ENCODE data around the gene PNPLA6.
A peak's percentile ranks its signal among the peaks of the same experiment; 100 is the strongest.
"Not testable (repeated sequence)": the region's sequence is repeated elsewhere in the genome, so short reads cannot be mapped to it uniquely, and the experiment has no call there.

PNPLA6 gene

GRCh38 chr19:7534531-7535046 is 928 bp upstream of the PNPLA6 start:
- H2BK5ac ChIP-seq (ENCODE audit: low read depth, low read length, poor library complexity, severe bottlenecking), result peak overlapping the region; percentile 8
- H2BK120ac ChIP-seq (ENCODE audit: low read depth, low read length), result peak overlapping the region; percentile 11
- peak overlapping the region; percentile 93 to 96 for H3K18ac ChIP-seq (ENCODE audit: low read depth in 1 of 2, low read length in 2 of 2)
- peak overlapping the region; percentile 94 for H2BK15ac ChIP-seq (ENCODE audit: low read depth, poor library complexity, severe bottlenecking)
- H3K23ac ChIP-seq (ENCODE audit: low read length in 2 of 2), result peak overlapping the region in 1 of 2 experiments; percentile 95
- H3K4ac ChIP-seq (ENCODE audit: low read depth in 1 of 2, low read length in 2 of 2), result peak overlapping the region; percentile 85 to 94
- H4K8ac ChIP-seq (ENCODE audit: low read length), result peak overlapping the region; percentile 92
- peak overlapping the region; percentile 94 for H3K27ac ChIP-seq (ENCODE audit: low read length, poor library complexity, severe bottlenecking)
- no peaks in the 10 kb centered on the region for H3K9me3 ChIP-seq (ENCODE audit: control insufficient read depth, low read length)
- DNase-seq, result peak; percentile 98
- peaks cover 48 to 51% of the 10 kb centered on the region in 2 experiments for H3K36me3 ChIP-seq (ENCODE audit: control insufficient read depth in 1 of 2, insufficient read depth in 2 of 2, low read depth in 1 of 2, low read length in 2 of 2)
- peak overlapping the region; percentile 87 for H4K91ac ChIP-seq (ENCODE audit: low read length)
- peaks cover 30% of the 10 kb centered on the region for H3K79me1 ChIP-seq (replicated peaks; ENCODE audit: low read length, poor library complexity, severe bottlenecking)
- peak overlapping the region in 1 of 2 experiments; percentile 81 for H2BK12ac ChIP-seq (ENCODE audit: low read length in 2 of 2)
- H2AK5ac ChIP-seq (ENCODE audit: low read length, severe bottlenecking), result no peak overlapping the region
- H3K27me3 ChIP-seq (ENCODE audit: control insufficient read depth in 1 of 2, insufficient read depth in 1 of 2, low read length in 2 of 2), result no peaks in the 10 kb centered on the region
- H3K4me1 ChIP-seq (ENCODE audit: control insufficient read depth, insufficient read depth, low read depth, low read length), result peaks cover 20% of the 10 kb centered on the region
- H3K9ac ChIP-seq (ENCODE audit: low read length), result peak overlapping the region; percentile 95
- H3K4me3 ChIP-seq (ENCODE audit: insufficient read depth in 1 of 2, low read depth in 1 of 2, low read length in 2 of 2), result peak overlapping the region; percentile 92 to 95
- peak overlapping the region in 1 of 2 experiments; percentile 76 for H3K14ac ChIP-seq (ENCODE audit: low read length in 2 of 2)
- H3K4me2 ChIP-seq (ENCODE audit: low read length, poor library complexity, severe bottlenecking), result peak overlapping the region; percentile 91
- under 1% methylated on average over 27 of the region's 27 CpGs for WGBS
- peak overlapping the region; percentile 30 for H2AFZ ChIP-seq (ENCODE audit: low read depth, low read length)

DNA sequence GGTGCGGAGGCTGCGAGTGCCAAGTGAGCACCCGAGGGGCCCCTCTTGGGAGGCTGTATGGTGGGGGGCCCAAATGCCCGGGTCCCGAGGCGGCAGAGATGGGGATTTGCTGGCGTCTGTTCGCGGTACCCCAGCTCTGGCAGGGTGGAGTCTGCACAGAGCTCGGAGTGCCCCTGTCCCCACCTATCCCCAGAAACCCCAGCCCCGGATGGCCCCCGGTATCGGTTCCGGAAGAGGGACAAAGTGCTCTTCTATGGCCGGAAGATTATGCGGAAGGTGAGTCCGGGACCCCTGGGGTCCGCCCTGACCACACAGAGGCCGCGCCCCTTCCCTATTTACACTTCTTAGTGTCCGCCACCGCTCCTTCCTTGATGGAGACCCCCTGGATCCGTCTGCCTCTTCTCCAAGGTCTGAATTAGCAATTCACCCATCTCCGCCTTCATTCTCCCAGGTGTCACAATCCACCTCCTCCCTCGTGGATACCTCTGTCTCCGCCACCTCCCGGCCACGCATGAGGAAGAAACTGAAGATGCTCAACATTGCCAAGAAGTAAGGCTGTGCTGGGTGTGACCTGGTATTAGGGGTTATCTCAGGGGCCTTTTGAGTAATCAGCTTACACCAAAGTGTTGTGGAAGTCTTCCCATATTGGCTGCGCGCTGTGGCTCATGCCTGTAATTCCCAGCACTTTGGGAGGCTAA is 630 bp downstream of the PNPLA6 start:
- Histone ChIP-seq H3K27ac (ENCODE audit: low read length, poor library complexity, severe bottlenecking) (no peak overlapping the region), H3K4me1 (ENCODE audit: control insufficient read depth, insufficient read depth, low read depth, low read length) (peaks cover 20% of the 10 kb centered on the region), H2BK15ac (ENCODE audit: low read depth, poor library complexity, severe bottlenecking) (no peak overlapping the region), H3K9me3 (ENCODE audit: control insufficient read depth, low read length) (no peaks in the 10 kb centered on the region), H3K36me3 (ENCODE audit: control insufficient read depth in 1 of 2, insufficient read depth in 2 of 2, low read depth in 1 of 2, low read length in 2 of 2) (peaks cover 49 to 53% of the 10 kb centered on the region in 2 experiments), H2BK5ac (ENCODE audit: low read depth, low read length, poor library complexity, severe bottlenecking) (no peak overlapping the region), H3K9ac (ENCODE audit: low read length) (peak overlapping the region; percentile 95), H2AFZ (ENCODE audit: low read depth, low read length) (peak overlapping the region; percentile 46), H4K8ac (ENCODE audit: low read length) (peak overlapping the region; percentile 96), H3K79me1 (replicated peaks; ENCODE audit: low read length, poor library complexity, severe bottlenecking) (peaks cover 39% of the 10 kb centered on the region), H3K4me2 (ENCODE audit: low read length, poor library complexity, severe bottlenecking) (peak overlapping the region; percentile 71), H3K27me3 (ENCODE audit: control insufficient read depth in 1 of 2, insufficient read depth in 1 of 2, low read length in 2 of 2) (no peaks in the 10 kb centered on the region), H3K23ac (ENCODE audit: low read length in 2 of 2) (no peak overlapping the region), H3K4ac (ENCODE audit: low read depth in 1 of 2, low read length in 2 of 2) (peak overlapping the region; percentile 19 to 84), H2BK12ac (ENCODE audit: low read length in 2 of 2) (peak overlapping the region; percentile 26 to 78), H3K18ac (ENCODE audit: low read depth in 1 of 2, low read length in 2 of 2) (peak overlapping the region; percentile 88 to 97), H2AK5ac (ENCODE audit: low read length, severe bottlenecking) (no peak overlapping the region), H4K91ac (ENCODE audit: low read length) (peak overlapping the region; percentile 93), H3K4me3 (ENCODE audit: insufficient read depth in 1 of 2, low read depth in 1 of 2, low read length in 2 of 2) (peak overlapping the region; percentile 92 to 95), H3K14ac (ENCODE audit: low read length in 2 of 2) (peak overlapping the region in 1 of 2 experiments; percentile 86), H2BK120ac (ENCODE audit: low read depth, low read length) (no peak overlapping the region)
- WGBS, result 43% methylated on average over 18 of the region's 30 CpGs
- no peak for DNase-seq

DNA sequence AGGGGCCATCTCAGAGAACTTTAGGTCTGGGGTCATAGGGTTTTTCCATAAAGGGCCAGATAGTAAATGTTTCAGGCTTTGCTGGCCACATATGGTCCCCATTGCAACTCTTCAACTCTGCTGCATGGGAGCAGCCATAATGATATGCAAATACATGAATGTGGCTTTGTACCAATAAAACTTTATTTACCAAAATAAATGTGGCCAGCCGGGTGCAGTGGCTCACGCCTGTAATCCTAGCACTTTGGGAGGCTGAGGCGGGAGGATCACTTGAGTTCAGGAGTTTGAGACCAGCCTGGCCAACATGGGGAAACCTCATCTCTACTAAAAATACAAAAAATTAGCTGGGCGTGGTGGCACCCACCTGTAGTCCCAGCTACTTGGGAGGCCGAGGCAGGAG is 3.5 kb downstream of the PNPLA6 start:
- H3K27ac ChIP-seq (ENCODE audit: low read length, poor library complexity, severe bottlenecking); H3K18ac ChIP-seq (ENCODE audit: low read depth in 1 of 2, low read length in 2 of 2); H3K9ac ChIP-seq (ENCODE audit: low read length); DNase-seq; H2BK5ac ChIP-seq (ENCODE audit: low read depth, low read length, poor library complexity, severe bottlenecking); H3K4me3 ChIP-seq (ENCODE audit: insufficient read depth in 1 of 2, low read depth in 1 of 2, low read length in 2 of 2); H2BK12ac ChIP-seq (ENCODE audit: low read length in 2 of 2); H4K8ac ChIP-seq (ENCODE audit: low read length); H4K91ac ChIP-seq (ENCODE audit: low read length); H3K23ac ChIP-seq (ENCODE audit: low read length in 2 of 2); H3K27me3 ChIP-seq (ENCODE audit: control insufficient read depth in 1 of 2, insufficient read depth in 1 of 2, low read length in 2 of 2); H3K14ac ChIP-seq (ENCODE audit: low read length in 2 of 2); H2BK120ac ChIP-seq (ENCODE audit: low read depth, low read length); H3K4ac ChIP-seq (ENCODE audit: low read depth in 1 of 2, low read length in 2 of 2); H3K4me2 ChIP-seq (ENCODE audit: low read length, poor library complexity, severe bottlenecking); H2AK5ac ChIP-seq (ENCODE audit: low read length, severe bottlenecking); H2AFZ ChIP-seq (ENCODE audit: low read depth, low read length); H3K9me3 ChIP-seq (ENCODE audit: control insufficient read depth, low read length); H2BK15ac ChIP-seq (ENCODE audit: low read depth, poor library complexity, severe bottlenecking): not testable (repeated sequence)
- peaks cover 48% of the 10 kb centered on the region for H3K79me1 ChIP-seq (replicated peaks; ENCODE audit: low read length, poor library complexity, severe bottlenecking)
- 99% methylated on average over 5 of the region's 5 CpGs for WGBS
- peaks cover 58 to 61% of the 10 kb centered on the region in 2 experiments for H3K36me3 ChIP-seq (ENCODE audit: control insufficient read depth in 1 of 2, insufficient read depth in 2 of 2, low read depth in 1 of 2, low read length in 2 of 2)
- H3K4me1 ChIP-seq (ENCODE audit: control insufficient read depth, insufficient read depth, low read depth, low read length), result peaks cover 13% of the 10 kb centered on the region

DNA sequence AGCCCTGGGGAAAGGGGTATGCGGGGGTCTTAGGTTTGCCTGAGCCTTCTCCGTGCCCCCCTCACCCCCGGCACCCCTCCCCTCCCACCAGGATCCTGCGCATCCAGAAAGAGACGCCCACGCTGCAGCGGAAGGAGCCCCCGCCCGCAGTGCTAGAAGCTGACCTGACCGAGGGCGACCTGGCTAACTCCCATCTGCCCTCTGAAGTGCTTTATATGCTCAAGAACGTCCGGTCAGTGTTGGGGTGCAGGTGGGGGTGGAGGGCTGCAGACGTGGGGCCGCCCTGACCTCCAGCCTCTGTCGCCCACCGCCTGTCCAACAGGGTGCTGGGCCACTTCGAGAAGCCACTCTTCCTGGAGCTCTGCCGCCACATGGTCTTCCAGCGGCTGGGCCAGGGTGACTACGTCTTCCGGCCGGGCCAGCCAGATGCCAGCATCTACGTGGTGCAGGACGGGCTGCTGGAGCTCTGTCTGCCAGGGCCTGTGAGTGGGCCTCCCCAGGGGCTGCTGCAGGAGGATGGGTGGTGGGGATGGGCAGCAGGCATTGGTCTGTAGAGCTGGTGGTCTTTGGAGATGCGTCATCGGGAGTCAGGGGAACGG is 4.4 kb downstream of the PNPLA6 start:
- no peak overlapping the region for H2AFZ ChIP-seq (ENCODE audit: low read depth, low read length)
- H3K4ac ChIP-seq (ENCODE audit: low read depth in 1 of 2, low read length in 2 of 2), result no peak overlapping the region
- H3K4me2 ChIP-seq (ENCODE audit: low read length, poor library complexity, severe bottlenecking), result no peak overlapping the region
- no peaks in the 10 kb centered on the region for H3K27me3 ChIP-seq (ENCODE audit: control insufficient read depth in 1 of 2, insufficient read depth in 1 of 2, low read length in 2 of 2)
- no peak overlapping the region for H2BK15ac ChIP-seq (ENCODE audit: low read depth, poor library complexity, severe bottlenecking)
- no peak overlapping the region for H3K4me3 ChIP-seq (ENCODE audit: insufficient read depth in 1 of 2, low read depth in 1 of 2, low read length in 2 of 2)
- H3K36me3 ChIP-seq (ENCODE audit: control insufficient read depth in 1 of 2, insufficient read depth in 2 of 2, low read depth in 1 of 2, low read length in 2 of 2), result peaks cover 58 to 70% of the 10 kb centered on the region in 2 experiments
- H2BK120ac ChIP-seq (ENCODE audit: low read depth, low read length), result no peak overlapping the region
- DNase-seq, result no peak
- no peak overlapping the region for H3K18ac ChIP-seq (ENCODE audit: low read depth in 1 of 2, low read length in 2 of 2)
- H3K14ac ChIP-seq (ENCODE audit: low read length in 2 of 2), result no peak overlapping the region
- no peak overlapping the region for H3K9ac ChIP-seq (ENCODE audit: low read length)
- no peaks in the 10 kb centered on the region for H3K9me3 ChIP-seq (ENCODE audit: control insufficient read depth, low read length)
- H4K91ac ChIP-seq (ENCODE audit: low read length), result no peak overlapping the region
- H3K27ac ChIP-seq (ENCODE audit: low read length, poor library complexity, severe bottlenecking), result no peak overlapping the region
- peaks cover 53% of the 10 kb centered on the region for H3K79me1 ChIP-seq (replicated peaks; ENCODE audit: low read length, poor library complexity, severe bottlenecking)
- no peak overlapping the region for H4K8ac ChIP-seq (ENCODE audit: low read length)
- H3K23ac ChIP-seq (ENCODE audit: low read length in 2 of 2), result no peak overlapping the region
- peaks cover 13% of the 10 kb centered on the region for H3K4me1 ChIP-seq (ENCODE audit: control insufficient read depth, insufficient read depth, low read depth, low read length)
- 97% methylated on average over 19 of the region's 28 CpGs for WGBS
- H2BK12ac ChIP-seq (ENCODE audit: low read length in 2 of 2), result no peak overlapping the region
- H2BK5ac ChIP-seq (ENCODE audit: low read depth, low read length, poor library complexity, severe bottlenecking), result no peak overlapping the region
- no peak overlapping the region for H2AK5ac ChIP-seq (ENCODE audit: low read length, severe bottlenecking)
